Myocyte (in vitro differentiated cells): Measurements from ENCODE around the gene CASR. TPM values are rescaled to one million over a fixed set of nuclear protein-coding genes. Genes with fewer than 3 reads are reported as not detected.

Source experiments
- DNase-seq: peaks from one replicate; pipeline ENCODE4 v3.0.0-alpha.2; 2012; ENCODE audit warnings: low read depth
- total RNA-seq: library from RNA; depleted of rRNA; stranded (reverse); fragments of >200 nt; gene quantifications from 2 replicates; pipeline ENCODE4 v1.2.3, GENCODE V29; 2014

CASR gene
- total RNA-seq, 1 donor from 2014 or later, result not detected

GRCh38 chr3:122257644-122258364, 74.3 kb downstream of the CASR start:
- no peak for DNase-seq

GRCh38 chr3:122258757-122259371, 75.4 kb downstream of the CASR start:
- peak; percentile 71 for DNase-seq

- DNase-seq, result no peak
Observed at GRCh38 chr3:122260206-122260605, 76.7 kb downstream of the CASR start.

- DNase-seq, result no peak
Observed at GRCh38 chr3:122263058-122263457, 79.6 kb downstream of the CASR start.

GRCh38 chr3:122263974-122264588, 80.6 kb downstream of the CASR start:
- DNase-seq, result no peak

GRCh38 chr3:122265957-122266356, 82.5 kb downstream of the CASR start:
- no peak for DNase-seq

- peak; percentile 25 for DNase-seq
Observed at GRCh38 chr3:122268257-122269024, 85.0 kb downstream of the CASR start.

GRCh38 chr3:122269045-122269444, 85.6 kb downstream of the CASR start:
- no peak for DNase-seq

- no peak for DNase-seq
Observed at GRCh38 chr3:122271246-122271898, 87.9 kb downstream of the CASR start.

- no peak for DNase-seq
Observed at GRCh38 chr3:122272879-122273278, 89.4 kb downstream of the CASR start.

- no peak for DNase-seq
Observed at GRCh38 chr3:122273498-122273897, 90.0 kb downstream of the CASR start.

GRCh38 chr3:122281891-122282290, 98.4 kb downstream of the CASR start:
- DNase-seq, result no peak

- no peak for DNase-seq
Observed at GRCh38 chr3:122283796-122284445, 100.5 kb downstream of the CASR start.

GRCh38 chr3:122284486-122284885, 101.0 kb downstream of the CASR start:
- DNase-seq, result no peak

GRCh38 chr3:122294359-122294758, 110.9 kb downstream of the CASR start:
- no peak for DNase-seq

- DNase-seq, result no peak
Observed at GRCh38 chr3:122295266-122296062, 112.0 kb downstream of the CASR start.

GRCh38 chr3:122298239-122298638, 114.8 kb downstream of the CASR start:
- no peak for DNase-seq

- DNase-seq, result no peak
Observed at GRCh38 chr3:122299215-122299614, 115.7 kb downstream of the CASR start.

- DNase-seq, result no peak
Observed at GRCh38 chr3:122299872-122300460, 116.5 kb downstream of the CASR start.

- DNase-seq, result no peak
Observed at GRCh38 chr3:122301063-122301462, 117.6 kb downstream of the CASR start.
